PC-3 (cell line): ENCODE measurements around the gene GCDH. TPM values are rescaled to one million over a fixed set of nuclear protein-coding genes. Genes with fewer than 3 reads are reported as not detected.

Source experiments
- ATAC-seq: fragments of 200-7000 bp; cut with Tn5 transposase; 2 replicates; pipeline ENCODE4 v1.9.1; 2020; ENCODE audit warnings: mild to moderate bottlenecking, moderate library complexity
- BruUV-seq: library from RNA; stranded (reverse); fragments of 400-500 nt; replicated peaks from 2 replicates; lab custom pipeline; 2021; lab: Mats Ljungman, UMichigan
- CTCF ChIA-PET: fragments of 300-600 bp; sonication (Branson Sonifier 250); formaldehyde crosslinking; loops from one replicate; lab custom pipeline; 2022; ENCODE audit warnings: antibody characterized with exemption; lab: Charles Lee
- POLR2A ChIA-PET: fragments of 300-600 bp; sonication (Branson Sonifier 250); formaldehyde crosslinking; loops from one replicate; lab custom pipeline; 2022; ENCODE audit warnings: antibody characterized with exemption; ENCODE audit not compliant: unreplicated experiment; lab: Charles Lee
- DNase-seq: peaks from one replicate; pipeline ENCODE4 v3.0.0-alpha.2; 2015
- H2AFZ ChIP-seq: fragments of 300-600 bp; sonication (generic); 2 replicates; pipeline ENCODE4 v1.6.0; 2016; ENCODE audit warnings: antibody characterized with exemption, low read length
- H3F3A ChIP-seq: fragments of 300-600 bp; sonication (generic); one replicate; pipeline ENCODE4 v1.6.0; 2017; ENCODE audit warnings: antibody characterized with exemption, low read length, control low read depth, mild to moderate bottlenecking; ENCODE audit not compliant: unreplicated experiment
- H3K27ac ChIP-seq: fragments of 300-600 bp; sonication (generic); 2 replicates; pipeline ENCODE4 v1.5.1; 2016; ENCODE audit warnings: mild to moderate bottlenecking, low read length
- H3K27me3 ChIP-seq: fragments of 300-600 bp; sonication (generic); 2 replicates; pipeline ENCODE4 v1.6.1; 2016; ENCODE audit warnings: low read length, mixed read lengths
- H3K36me3 ChIP-seq: fragments of 300-600 bp; sonication (generic); 2 replicates; pipeline ENCODE4 v1.6.1; 2016; ENCODE audit warnings: low read depth, mixed run types, low read length, mixed read lengths
- H3K4me1 ChIP-seq: fragments of 300-600 bp; sonication (generic); 2 replicates; pipeline ENCODE4 v1.5.1; 2016; ENCODE audit warnings: low read length; ENCODE audit not compliant: insufficient read depth
- H3K4me2 ChIP-seq: fragments of 300-600 bp; sonication (generic); 2 replicates; pipeline ENCODE4 v1.6.0; 2016; ENCODE audit warnings: low read length
- H3K4me3 ChIP-seq: fragments of 300-600 bp; sonication (generic); 2 replicates; pipeline ENCODE4 v1.5.1; 2016; ENCODE audit warnings: mild to moderate bottlenecking, low read length, mixed read lengths
- H3K79me2 ChIP-seq: fragments of 300-600 bp; sonication (generic); 2 replicates; pipeline ENCODE4 v1.6.1; 2017; ENCODE audit warnings: low read length, mixed read lengths
- H3K9ac ChIP-seq: fragments of 300-600 bp; sonication (generic); 2 replicates; pipeline ENCODE4 v1.6.0; 2016; ENCODE audit warnings: mild to moderate bottlenecking, low read length
- H3K9me2 ChIP-seq: fragments of 300-600 bp; sonication (generic); replicated peaks from 2 replicates; pipeline ENCODE4 v1.6.1; 2016; ENCODE audit warnings: mixed run types, low read length, mixed read lengths
- H3K9me3 ChIP-seq: fragments of 300-600 bp; sonication (generic); 2 replicates; pipeline ENCODE4 v1.6.1; 2016; ENCODE audit warnings: low read length, mixed read lengths
- H4K20me1 ChIP-seq: fragments of 300-600 bp; sonication (generic); 2 replicates; pipeline ENCODE4 v1.6.1; 2016; ENCODE audit warnings: low read length, mixed read lengths
- CTCF ChIP-seq: fragments of 300-600 bp; sonication (generic); conservative IDR thresholded peaks from 2 replicates; pipeline ENCODE4 v1.5.1; 2017; ENCODE audit warnings: antibody characterized with exemption, low read depth, mild to moderate bottlenecking, low read length
- EZH2 ChIP-seq: fragments of 300-600 bp; sonication (generic); IDR thresholded peaks from one replicate; pipeline ENCODE4 v1.6.1; 2017; ENCODE audit warnings: antibody characterized with exemption, mild to moderate bottlenecking, low read length; ENCODE audit not compliant: unreplicated experiment
- EZH2phosphoT487 ChIP-seq: fragments of 300-600 bp; sonication (generic); IDR thresholded peaks from 2 replicates; pipeline ENCODE4 v1.6.1; 2018; ENCODE audit warnings: mild to moderate bottlenecking, antibody characterized with exemption, low read length, borderline replicate concordance
- intact Hi-C: fragments of 100-400 bp; cut with micrococcal nuclease; formaldehyde crosslinking; loops from 2 replicates; pipeline ENCODE4 v1.9.0; 2023
- total RNA-seq: library from RNA; depleted of rRNA; stranded (reverse); fragments of >200 nt; gene quantifications from 2 replicates; pipeline ENCODE4 v1.2.3, GENCODE V29; 2014

Gene GCDH
- total RNA-seq, 1 experiment from 2014 or later, result 37.4 TPM

GRCh38 chr19:12866416-12867119 is 24.4 kb upstream of the GCDH start:
- Histone ChIP-seq H3K79me2 (no peaks in the 10 kb centered on the region), H3K4me3 (no peak overlapping the region), H4K20me1 (no peaks in the 10 kb centered on the region), H3K9ac (no peak overlapping the region), H2AFZ (no peak overlapping the region), H3K36me3 (no peaks in the 10 kb centered on the region), H3K9me2 (no peaks in the 10 kb centered on the region), H3F3A (no peaks in the 10 kb centered on the region), H3K27me3 (no peaks in the 10 kb centered on the region), H3K9me3 (no peaks in the 10 kb centered on the region), H3K27ac (no peak overlapping the region), H3K4me2 (no peak overlapping the region), H3K4me1 (no peaks in the 10 kb centered on the region)
- no TSS peak for BruUV-seq
- DNase-seq, result no peak
- intact Hi-C loops, result no loop called here
- CTCF ChIA-PET, result no interaction called here
- POLR2A ChIA-PET, result no interaction called here
- no peak for ATAC-seq
- no peak for TF ChIP-seq EZH2phosphoT487
- no peak for TF ChIP-seq CTCF
- TF ChIP-seq EZH2, result no peak

- DNase-seq (no peak), ATAC-seq (no peak)
- BruUV-seq, result no TSS peak
- Histone ChIP-seq H3K4me2 (no peak overlapping the region), H4K20me1 (no peaks in the 10 kb centered on the region), H3K36me3 (no peaks in the 10 kb centered on the region), H3K4me1 (no peaks in the 10 kb centered on the region), H3K9ac (no peak overlapping the region), H3K27ac (no peak overlapping the region), H2AFZ (no peak overlapping the region), H3K79me2 (no peaks in the 10 kb centered on the region), H3F3A (no peaks in the 10 kb centered on the region), H3K4me3 (no peak overlapping the region), H3K9me3 (no peaks in the 10 kb centered on the region), H3K9me2 (no peaks in the 10 kb centered on the region), H3K27me3 (no peaks in the 10 kb centered on the region)
- POLR2A ChIA-PET, result no interaction called here
- TF ChIP-seq EZH2phosphoT487 (no peak), EZH2 (no peak), CTCF (no peak)
- intact Hi-C loops, result no loop called here
- CTCF ChIA-PET, result no interaction called here
These were observed 23.6 kb upstream of the GCDH start for GRCh38 chr19:12867120-12868099.
